Adrenal gland (tissue), 12 donors: ENCODE data around the gene PRDM4. TPM values are rescaled to one million over a fixed set of nuclear protein-coding genes. Genes with fewer than 3 reads are reported as not detected.

Experiments used
- DNase-seq, 7 donors: peaks; one replicate each; pipeline ENCODE4 v3.0.0-alpha.2; 2019 to 2020
- H3K27ac ChIP-seq, 5 donors: fragments of 200-600 bp; sonication (generic) in 4 of 5; 1 replicate in 3 of 5; 2 replicates in 2 of 5; pipeline versions ENCODE4 v1.5.1 to v1.8.0; 2016 to 2020; ENCODE audit warnings: mild to moderate bottlenecking in 1 of 5
- H3K27me3 ChIP-seq: fragments of 200-600 bp; 2 replicates; pipeline ENCODE4 v1.8.0; 2021
- H3K36me3 ChIP-seq, 2 donors: fragments of 200-600 bp; replicated peaks in 1 of 2; 1 replicate in 1 of 2; 2 replicates in 1 of 2; pipeline versions ENCODE4 v1.5.1 to v1.8.0; 2018 to 2022
- H3K4me1 ChIP-seq, 2 donors: fragments of 200-600 bp; replicated peaks in 1 of 2; 1 replicate in 1 of 2; 2 replicates in 1 of 2; pipeline versions ENCODE4 v1.5.1 to v1.8.0; 2018 to 2021
- H3K4me3 ChIP-seq, 4 donors: fragments of 200-600 bp; sonication (generic) in 3 of 4; one replicate each; pipeline ENCODE4 v1.5.1; 2016 to 2018
- H3K9me3 ChIP-seq, 3 donors: fragments of 200-600 bp; sonication (generic) in 1 of 3; replicated peaks in 1 of 3; 1 replicate in 2 of 3; 2 replicates in 1 of 3; pipeline versions ENCODE4 v1.5.1 to v1.8.0; 2016 to 2021
- POLR2A ChIP-seq, 2 donors: fragments of 450-650 bp; IDR thresholded peaks; one replicate each; pipeline ENCODE4 v1.6.1; 2017; ENCODE audit warnings: antibody characterized with exemption in 2 of 2, mild to moderate bottlenecking in 2 of 2, moderate library complexity in 1 of 2
- WGBS, 4 donors: extraction: QIAGEN DNeasy Blood & Tissue Kit in 2 of 4; methylation state at CpG; one replicate each; pipeline versions ENCODE4 v1.1.5 to v1.1.7; 2013 to 2017; 5-methylcytosine and 5-hydroxymethylcytosine counted together
- intact Hi-C, 2 donors: fragments of 100-400 bp; cut with DNase I; formaldehyde crosslinking; loops; one replicate each; pipeline versions ENCODE4 v1.14.1 to v1.15.0; 2022 to 2023
- polyA plus RNA-seq, 3 donors: library from polyadenylated mRNA; stranded (reverse); fragments of 200-250 nt in 2 of 3; fragments of 350-450 nt in 1 of 3; fragmentation: Illumina TruSeq in 1 of 3; extraction: RNeasy Lipid Tissue Mini Kit (QIAGEN cat#74804) in 1 of 3; gene quantifications; one replicate each; pipeline ENCODE4 v1.2.3, GENCODE V29; 2013 to 2014
- total RNA-seq, 9 donors: library from RNA; depleted of rRNA in 4 of 9; stranded (reverse); fragments of >200 nt in 4 of 9; fragments of 120-200 nt in 1 of 9; fragmentation: NEBNext Ultra II Directional in 1 of 9; extraction: Animal tissue kit (Norgen Biotek cat#: 25700) in 1 of 9; gene quantifications; one replicate each; pipeline versions ENCODE4 v1.1.0 to v1.2.4, GENCODE V29; 2013 to 2023
- TF ChIP-seq, protein P1 (sequence below), 6 experiments: fragments of 450-650 bp in 4 of 6; fragments of 200-600 bp in 2 of 6; sonication (generic) in 1 of 6; IDR thresholded peaks; 1 replicate in 5 of 6; 2 replicates in 1 of 6; pipeline versions ENCODE4 v1.5.1 to v1.8.0; 2016 to 2021; ENCODE audit warnings: antibody characterized with exemption in 6 of 6, mild to moderate bottlenecking in 2 of 6, moderate library complexity in 1 of 6
- donor health status: healthy with polysubstance abuse.
- donor health status: Bipolar disorder and iron deficiency.
- donor health status: DM: yes; HTN: yes; CAD: no.
- donor health status: DM: no; HTN: no; CAD: no.
- donor health status: DM: no; HTN: no; CAD: no.
- donor health status: DM: yes; HTN: yes; CAD: no.

PRDM4 gene
- total and polyA plus RNA-seq, 12 donors = 10.0 to 31.5 (median 22.2) TPM

DNA sequence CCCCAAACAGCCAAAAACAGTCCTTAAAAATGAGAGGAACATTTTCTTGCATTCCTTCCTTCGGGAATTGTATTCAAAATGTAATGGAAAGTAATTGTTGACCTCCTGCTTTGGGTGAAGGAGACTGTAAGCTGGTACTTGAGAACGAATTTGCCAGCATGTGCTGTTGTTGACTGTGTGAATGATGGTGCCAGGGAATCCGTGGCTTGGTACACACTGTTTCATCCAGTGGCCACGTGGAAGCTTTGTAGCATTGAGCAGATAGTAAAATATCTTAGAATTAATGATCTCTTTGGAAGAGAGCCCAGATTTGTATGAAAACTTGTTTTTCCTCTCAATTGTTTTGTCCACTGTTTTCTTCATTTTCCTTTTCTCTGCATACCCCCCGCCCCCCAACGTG is 15.2 kb upstream of the PRDM4 start:
- Histone ChIP-seq H3K27me3 (peaks cover 37% of the 10 kb centered on the region), H3K4me3 (no peak overlapping the region)

DNA sequence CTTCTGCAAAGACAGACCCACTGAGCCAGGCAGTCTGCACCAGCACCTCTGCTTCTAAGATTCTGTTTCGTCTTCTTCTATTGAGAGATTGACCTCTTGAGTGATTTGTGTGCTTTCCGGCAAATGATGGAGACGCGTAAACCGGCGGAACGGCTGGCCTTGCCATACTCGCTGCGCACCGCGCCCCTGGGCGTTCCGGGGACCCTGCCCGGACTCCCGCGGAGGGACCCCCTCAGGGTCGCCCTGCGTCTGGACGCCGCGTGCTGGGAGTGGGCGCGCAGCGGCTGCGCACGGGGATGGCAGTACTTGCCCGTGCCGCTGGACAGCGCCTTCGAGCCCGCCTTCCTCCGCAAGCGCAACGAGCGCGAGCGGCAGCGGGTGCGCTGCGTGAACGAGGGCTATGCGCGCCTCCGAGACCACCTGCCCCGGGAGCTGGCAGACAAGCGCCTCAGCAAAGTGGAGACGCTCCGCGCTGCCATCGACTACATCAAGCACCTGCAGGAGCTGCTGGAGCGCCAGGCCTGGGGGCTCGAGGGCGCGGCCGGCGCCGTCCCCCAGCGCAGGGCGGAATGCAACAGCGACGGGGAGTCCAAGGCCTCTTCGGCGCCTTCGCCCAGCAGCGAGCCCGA is 14.3 kb upstream of the PRDM4 start:
- H3K4me1 ChIP-seq = no peaks in the 10 kb centered on the region
- no peak overlapping the region for H3K27ac ChIP-seq
- TF ChIP-seq POLR2A (IDR thresholded peaks at IDR 0.05) = no peak
- TF ChIP-seq, protein P1, sequence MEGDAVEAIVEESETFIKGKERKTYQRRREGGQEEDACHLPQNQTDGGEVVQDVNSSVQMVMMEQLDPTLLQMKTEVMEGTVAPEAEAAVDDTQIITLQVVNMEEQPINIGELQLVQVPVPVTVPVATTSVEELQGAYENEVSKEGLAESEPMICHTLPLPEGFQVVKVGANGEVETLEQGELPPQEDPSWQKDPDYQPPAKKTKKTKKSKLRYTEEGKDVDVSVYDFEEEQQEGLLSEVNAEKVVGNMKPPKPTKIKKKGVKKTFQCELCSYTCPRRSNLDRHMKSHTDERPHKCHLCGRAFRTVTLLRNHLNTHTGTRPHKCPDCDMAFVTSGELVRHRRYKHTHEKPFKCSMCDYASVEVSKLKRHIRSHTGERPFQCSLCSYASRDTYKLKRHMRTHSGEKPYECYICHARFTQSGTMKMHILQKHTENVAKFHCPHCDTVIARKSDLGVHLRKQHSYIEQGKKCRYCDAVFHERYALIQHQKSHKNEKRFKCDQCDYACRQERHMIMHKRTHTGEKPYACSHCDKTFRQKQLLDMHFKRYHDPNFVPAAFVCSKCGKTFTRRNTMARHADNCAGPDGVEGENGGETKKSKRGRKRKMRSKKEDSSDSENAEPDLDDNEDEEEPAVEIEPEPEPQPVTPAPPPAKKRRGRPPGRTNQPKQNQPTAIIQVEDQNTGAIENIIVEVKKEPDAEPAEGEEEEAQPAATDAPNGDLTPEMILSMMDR (IDR thresholded peaks at IDR 0.05) = no peak
- peaks cover 37% of the 10 kb centered on the region for H3K27me3 ChIP-seq
- intact Hi-C loops = no loop called here
- H3K36me3 ChIP-seq = no peaks in the 10 kb centered on the region
- peak overlapping the region in 1 of 4 donors; percentile 34 for H3K4me3 ChIP-seq
- no peak for DNase-seq
- H3K9me3 ChIP-seq = no peaks in the 10 kb centered on the region
- WGBS, 4 donors = 1 to 6% (median 4%) methylated on average over 6 to 66 of the region's 66 CpGs

More for the DNA sequence above, 15.2 kb upstream of the PRDM4 start:
- Histone ChIP-seq H3K9me3 (no peaks in the 10 kb centered on the region), H3K27ac (no peak overlapping the region), H3K4me1 (no peaks in the 10 kb centered on the region), H3K36me3 (no peaks in the 10 kb centered on the region)
- WGBS, 4 donors = 33 to 44% (median 33%) methylated on average over 6 of the region's 6 CpGs
- no peak for DNase-seq
- intact Hi-C loops = no loop called here
- TF ChIP-seq, protein P1 (IDR thresholded peaks at IDR 0.05) = no peak
- TF ChIP-seq POLR2A (IDR thresholded peaks at IDR 0.05) = no peak

- Histone ChIP-seq H3K9me3 (no peaks in the 10 kb centered on the region), H3K36me3 (no peaks in the 10 kb centered on the region), H3K4me3 (peak within 1 kb of the TSS in 1 of 4 donors; percentile 34), H3K4me1 (no peaks in the 10 kb centered on the region), H3K27ac (no peak within 1 kb of the TSS), H3K27me3 (peaks cover 37% of the 10 kb centered on the region)
- TF ChIP-seq POLR2A (IDR thresholded peaks at IDR 0.05) = no peak
- TF ChIP-seq, protein P1 (IDR thresholded peaks at IDR 0.05) = no peak
- intact Hi-C loops = no loop called here
- DNase-seq = no peak
- WGBS, 4 donors = 42 to 61% (median 51%) methylated on average over 13 of the region's 13 CpGs
Measured at GRCh38 chr12:107774349-107775029, 13.6 kb upstream of the PRDM4 start, which contains the start of gene ASCL4. Gene ASCL4, plus strand, starts transcription at chr12:107774704. Its CDS starts 515 bp downstream, at chr12:107775219.

GRCh38 chr12:107767466-107767865 is 6.5 kb upstream of the PRDM4 start:
- intact Hi-C loops = loop anchor here (10.0 kb wide), 2 partner anchors 73 to 117 kb away; no protein-coding TSS in a partner anchor
- WGBS, 4 donors = 77 to 89% (median 84%) methylated on average over 4 to 5 of the region's 5 CpGs
- Histone ChIP-seq H3K36me3 (no peaks in the 10 kb centered on the region), H3K27me3 (peaks cover 7% of the 10 kb centered on the region), H3K4me1 (no peaks in the 10 kb centered on the region), H3K27ac (no peak overlapping the region), H3K4me3 (no peak overlapping the region), H3K9me3 (no peaks in the 10 kb centered on the region)
- no peak for TF ChIP-seq POLR2A (IDR thresholded peaks at IDR 0.05)
- TF ChIP-seq, protein P1 (IDR thresholded peaks at IDR 0.05) = no peak
- DNase-seq = no peak
